HG03521 (cell line): ENCODE data around the gene MELK.
"Not testable (repeated sequence)": the region's sequence is repeated elsewhere in the genome, so short reads cannot be mapped to it uniquely, and the experiment has no call there.

ENCODE experiments used
- ATAC-seq: cut with Tn5 transposase; IDR thresholded peaks from one replicate; pipeline ENCODE4 v1.9.1; 2021; ENCODE audit warnings: mild to moderate bottlenecking, moderate library complexity; ENCODE audit not compliant: unreplicated experiment

Gene MELK

DNA sequence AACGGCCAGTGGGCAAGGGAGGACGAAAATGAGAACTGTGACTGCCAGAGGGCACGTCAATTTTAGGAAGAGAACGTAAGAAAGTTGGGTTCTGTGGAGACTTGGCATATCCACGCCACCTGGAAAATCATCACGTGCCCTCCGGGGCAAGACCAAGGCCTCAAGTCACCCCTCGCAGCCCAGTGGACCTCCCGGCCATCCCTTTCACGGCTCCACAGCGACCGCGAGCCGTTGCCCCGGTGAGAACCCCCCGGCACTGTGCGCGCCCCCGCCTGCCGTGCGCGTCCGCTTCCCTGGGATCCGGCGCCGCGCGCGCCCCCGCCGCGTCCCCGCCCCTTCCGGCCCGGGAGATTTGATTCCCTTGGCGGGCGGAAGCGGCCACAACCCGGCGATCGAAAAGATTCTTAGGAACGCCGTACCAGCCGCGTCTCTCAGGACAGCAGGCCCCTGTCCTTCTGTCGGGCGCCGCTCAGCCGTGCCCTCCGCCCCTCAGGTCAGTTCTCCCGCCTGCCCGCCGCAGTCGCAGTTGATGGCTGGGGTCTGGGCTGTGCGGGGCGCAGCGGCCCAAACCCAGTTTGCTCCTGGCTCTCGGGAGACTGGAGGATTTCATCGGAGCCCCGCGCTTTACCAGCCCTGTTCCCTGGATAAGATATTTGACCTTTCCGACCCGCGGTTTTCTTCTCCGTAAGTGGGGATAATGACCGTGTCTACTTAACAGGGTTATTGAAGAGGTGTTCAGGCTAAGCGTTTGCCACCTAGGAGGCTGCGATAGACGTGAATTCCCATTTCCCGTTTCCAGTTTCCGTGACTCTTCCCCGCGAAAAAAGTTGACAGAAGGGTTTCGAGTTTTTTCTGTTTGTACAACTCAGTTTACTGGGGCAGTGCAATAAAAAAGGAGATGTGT, at the start of gene MELK:
TSS of gene MELK (plus strand) at position 381 of the 904 bp plus-strand sequence. CDS start 8,787 bp downstream, outside the sequence.
- ATAC-seq: peak; percentile 73

- ATAC-seq: no peak
Measured at GRCh38 chr9:36530224-36530623, 42.5 kb upstream of the MELK start.

DNA sequence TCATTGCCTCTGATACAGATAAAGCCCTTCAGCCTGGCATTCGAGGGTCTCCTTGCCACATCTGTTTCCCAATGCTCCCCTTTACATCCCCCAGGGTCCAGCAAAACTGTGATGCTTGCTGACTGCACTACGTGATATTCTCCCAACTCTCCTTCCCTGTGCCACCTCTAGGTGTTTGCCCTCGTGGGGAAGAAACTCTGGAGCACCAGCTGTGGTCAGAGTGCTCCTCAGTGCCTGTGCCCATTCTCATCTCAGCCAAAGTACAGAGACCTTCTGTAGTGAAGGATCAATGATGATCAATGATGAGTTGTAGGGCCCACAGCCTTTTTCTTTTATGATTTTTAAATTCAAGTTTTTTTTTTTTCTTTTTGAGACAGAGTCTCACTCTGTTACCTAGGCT, 40.3 kb upstream of the MELK start:
- no peak for ATAC-seq

GRCh38 chr9:36533726-36534125, 39.0 kb upstream of the MELK start:
- not testable (repeated sequence) for ATAC-seq

GRCh38 chr9:36535107-36535506, 37.6 kb upstream of the MELK start:
- ATAC-seq: no peak

DNA sequence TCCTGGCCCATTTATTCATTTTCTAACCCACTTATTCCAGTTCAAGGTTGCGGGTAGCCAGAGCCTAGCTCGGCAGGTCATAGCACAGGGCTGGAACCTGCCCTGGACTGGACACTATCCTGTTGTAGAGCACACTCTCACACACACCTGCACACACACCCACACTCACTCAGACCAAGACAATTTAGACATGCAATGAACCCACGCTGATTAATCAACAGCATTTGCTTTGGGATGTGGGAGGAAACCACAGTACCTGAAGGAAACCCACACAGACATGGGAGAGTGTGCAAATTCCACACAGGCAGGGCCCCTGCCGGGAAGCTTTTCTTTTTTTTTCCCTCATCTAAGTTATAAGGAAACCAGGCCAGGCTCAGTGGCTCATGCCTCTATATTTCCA, 34.8 kb upstream of the MELK start:
- no peak for ATAC-seq

- no peak for ATAC-seq
Measured at GRCh38 chr9:36542355-36542754, 30.3 kb upstream of the MELK start.

DNA sequence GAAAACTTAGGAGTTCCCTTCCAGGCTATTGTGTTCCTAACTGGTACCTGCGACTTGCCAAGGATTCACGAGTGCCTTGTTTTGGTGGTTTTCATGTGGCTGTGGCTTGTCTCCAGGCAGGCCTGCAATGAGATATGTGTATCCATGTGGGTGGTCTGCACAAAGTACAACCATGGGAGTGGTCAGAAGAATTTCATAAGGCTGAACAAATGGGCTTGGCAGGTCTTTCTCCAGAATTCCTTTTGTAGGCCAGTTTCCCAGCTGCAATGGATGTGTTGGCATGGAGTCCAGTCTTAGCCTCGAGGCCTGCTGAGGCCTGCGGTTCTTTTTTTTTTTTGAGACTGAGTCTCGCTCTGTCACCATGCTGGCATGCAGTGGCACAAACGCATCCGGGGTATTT, 28.8 kb upstream of the MELK start:
- no peak for ATAC-seq

GRCh38 chr9:36547598-36547997, 25.1 kb upstream of the MELK start:
- no peak for ATAC-seq

DNA sequence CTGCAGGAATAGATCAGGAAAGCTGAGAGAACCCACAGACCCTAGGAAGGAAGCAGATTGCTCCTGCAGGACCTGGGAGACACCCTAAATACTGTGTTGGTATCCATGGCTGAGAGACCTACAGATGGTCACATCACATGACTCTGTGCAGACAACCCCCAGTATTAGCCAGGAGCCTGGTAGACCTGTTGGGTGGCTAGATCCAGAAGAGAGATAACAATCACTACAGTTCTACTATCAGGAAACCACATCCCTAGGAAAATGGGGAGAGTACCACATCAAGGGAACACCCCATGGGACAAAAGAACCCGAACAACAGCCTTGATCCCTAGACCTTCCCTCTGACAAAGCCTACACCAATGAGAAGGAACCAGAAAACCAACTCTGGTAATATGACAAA, 24.2 kb upstream of the MELK start:
- ATAC-seq: no peak

GRCh38 chr9:36550135-36550534, 22.6 kb upstream of the MELK start:
- no peak for ATAC-seq

GRCh38 chr9:36550631-36551098, 22.0 kb upstream of the MELK start:
- ATAC-seq: not testable (repeated sequence)

GRCh38 chr9:36551129-36551528, 21.6 kb upstream of the MELK start:
- ATAC-seq: no peak

GRCh38 chr9:36551910-36552309, 20.8 kb upstream of the MELK start:
- ATAC-seq: no peak

DNA sequence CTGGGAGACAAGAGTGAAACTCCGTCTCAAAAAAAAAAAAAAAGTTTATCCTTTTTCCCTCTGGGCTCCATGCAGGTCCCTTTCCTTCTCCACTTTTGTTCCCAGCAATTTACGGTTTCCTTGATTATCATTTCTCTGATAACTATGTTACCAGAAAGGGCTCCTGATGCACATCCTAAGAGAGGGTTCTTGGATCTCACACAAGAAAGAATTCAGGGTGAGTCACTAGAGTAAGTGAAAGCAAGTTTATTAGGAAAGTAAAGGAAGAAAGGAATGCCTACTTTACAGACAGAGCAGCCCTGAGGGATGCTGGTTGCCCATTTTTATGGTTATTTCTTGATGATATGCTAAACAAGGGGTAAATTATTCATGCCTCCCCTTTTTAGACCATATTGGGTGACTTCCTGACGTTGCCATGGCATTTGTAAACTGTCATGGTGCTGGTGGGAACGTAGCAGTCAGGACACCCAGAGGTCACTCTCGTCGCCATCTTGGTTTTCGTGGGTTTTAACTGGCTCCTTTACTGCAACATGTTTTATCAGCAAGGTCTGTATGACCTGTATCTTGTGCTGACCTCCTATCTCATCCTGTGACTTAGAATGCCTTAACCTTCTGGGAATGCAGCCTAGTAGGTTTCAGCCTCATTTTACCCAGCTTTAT, 13.5 kb upstream of the MELK start:
- ATAC-seq: no peak

DNA sequence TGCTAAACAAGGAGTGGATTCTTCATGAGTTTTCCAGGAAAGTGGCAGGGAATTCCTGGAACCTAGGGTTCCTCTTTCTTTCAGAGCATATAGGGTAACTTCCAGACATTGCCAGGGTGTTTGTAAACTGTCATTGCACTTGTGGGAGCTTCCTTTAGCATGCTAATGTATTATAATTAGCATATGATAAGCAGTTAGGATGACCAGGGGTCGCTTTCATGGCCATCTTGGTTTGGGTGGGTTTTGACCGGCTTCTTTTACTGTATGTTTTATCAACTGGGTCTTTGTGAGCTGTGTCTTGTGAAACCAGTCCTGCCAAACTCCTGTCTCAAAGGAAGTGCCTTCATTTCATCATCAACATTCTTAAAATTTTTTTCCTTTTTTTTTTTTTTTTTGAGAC, 11.9 kb upstream of the MELK start:
- no peak for ATAC-seq

- ATAC-seq: not testable (repeated sequence)
Measured at GRCh38 chr9:36562801-36563200, 9.9 kb upstream of the MELK start.

GRCh38 chr9:36566813-36567221, 5.9 kb upstream of the MELK start:
- ATAC-seq: no peak

DNA sequence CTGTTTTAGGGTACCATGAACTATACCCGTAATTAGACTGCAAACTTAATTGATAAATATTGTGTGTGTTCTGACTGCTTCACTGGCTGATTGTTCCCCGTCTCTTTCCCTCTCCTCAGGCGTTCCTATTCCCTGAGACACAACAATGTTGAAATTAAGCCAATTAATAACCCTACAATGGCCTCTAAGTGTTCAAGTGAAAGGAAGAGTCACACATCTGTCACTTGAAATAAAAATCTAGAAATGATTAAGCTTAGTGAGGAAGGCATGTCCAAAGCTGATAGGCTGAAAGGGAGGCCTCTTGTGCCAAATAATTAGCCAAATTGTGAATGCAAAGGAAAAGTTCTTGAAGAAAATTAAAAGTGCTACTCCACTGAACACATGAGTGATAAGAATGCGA, 4.0 kb upstream of the MELK start:
- not testable (repeated sequence) for ATAC-seq

- ATAC-seq: no peak
Measured at GRCh38 chr9:36571333-36571732, 1.4 kb upstream of the MELK start.

- not testable (repeated sequence) for ATAC-seq
Measured at GRCh38 chr9:36574045-36574444, 1.4 kb downstream of the MELK start.

- no peak for ATAC-seq
Measured at GRCh38 chr9:36575411-36575882, 2.8 kb downstream of the MELK start.
